PC-3 (cell line): ENCODE measurements around the gene NOP53.

Experiments used
- CTCF ChIP-seq: fragments of 300-600 bp; sonication (generic); conservative IDR thresholded peaks from 2 replicates; pipeline ENCODE4 v1.5.1; 2017; ENCODE audit warnings: antibody characterized with exemption, low read depth, mild to moderate bottlenecking, low read length
- EZH2 ChIP-seq: fragments of 300-600 bp; sonication (generic); IDR thresholded peaks from one replicate; pipeline ENCODE4 v1.6.1; 2017; ENCODE audit warnings: antibody characterized with exemption, mild to moderate bottlenecking, low read length; ENCODE audit not compliant: unreplicated experiment

GRCh38 chr19:47729468-47729798, 15.9 kb upstream of the NOP53 start:
- TF ChIP-seq EZH2 (no peak), CTCF (no peak)
